Measurements from ENCODE around the gene PRR27.

GRCh38 chr4:70177090-70177489 lies 23.1 kb downstream of the PRR27 start:
- TF ChIP-seq CTCF (IDR thresholded peaks at IDR 0.05; ENCODE audit: borderline replicate concordance, extremely low read depth, low read length, poor library complexity, severe bottlenecking), result no peak
- TF ChIP-seq EZH2 (IDR thresholded peaks at IDR 0.05; ENCODE audit: borderline replicate concordance, low read depth, low read length, severe bottlenecking), result no peak
